Keratinocyte (primary cell): ENCODE measurements around the gene MCM3AP. TPM values are rescaled to one million over a fixed set of nuclear protein-coding genes. Genes with fewer than 3 reads are reported as not detected.
A peak's percentile ranks its signal among the peaks of the same experiment; 100 is the strongest.

Experiments used
- DNase-seq: peaks from one replicate; pipeline ENCODE4 v3.0.0-alpha.2; 2011; ENCODE audit warnings: low read depth, missing footprints, low spot score
- FAIRE-seq: peaks from 2 replicates; lab custom pipeline; 2011; peaks lifted over from hg19 to GRCh38; lab: Jason Lieb, UNC
- H2AFZ ChIP-seq: 2 replicates; pipeline ENCODE4 v1.6.0; 2012; ENCODE audit warnings: low read length, control low read depth, inconsistent platforms; ENCODE audit not compliant: control insufficient read depth
- H3K27ac ChIP-seq: 2 replicates; pipeline ENCODE4 v1.5.1; 2011; ENCODE audit warnings: low read length; ENCODE audit not compliant: control insufficient read depth, insufficient read depth
- H3K27me3 ChIP-seq: 3 replicates; pipeline ENCODE4 v1.6.0; 2011; ENCODE audit warnings: low read length; ENCODE audit not compliant: control insufficient read depth, insufficient read depth; ENCODE audit errors: extremely low read depth
- H3K36me3 ChIP-seq, 2 experiments: 2 replicates in 1 of 2; 3 replicates in 1 of 2; pipeline ENCODE4 v1.5.1; 2011; ENCODE audit warnings: low read length in 2 of 2, mild to moderate bottlenecking in 1 of 2; ENCODE audit not compliant: control insufficient read depth in 2 of 2, insufficient read depth in 2 of 2; ENCODE audit errors: extremely low read depth in 1 of 2
- H3K4me1 ChIP-seq: 3 replicates; pipeline ENCODE4 v1.5.1; 2011; ENCODE audit warnings: low read length; ENCODE audit not compliant: control insufficient read depth, insufficient read depth; ENCODE audit errors: extremely low read depth
- H3K4me2 ChIP-seq: 3 replicates; pipeline ENCODE4 v1.6.0; 2011; ENCODE audit warnings: low read depth, low read length; ENCODE audit not compliant: control insufficient read depth, insufficient read depth; ENCODE audit errors: extremely low read depth
- H3K4me3 ChIP-seq, 3 experiments: fragments of 200-600 bp in 1 of 3; sonication (generic) in 1 of 3; 2 replicates in 2 of 3; 3 replicates in 1 of 3; pipeline ENCODE4 v1.5.1; 2011 to 2016; ENCODE audit warnings: low read length in 3 of 3, mild to moderate bottlenecking in 3 of 3, control low read depth in 2 of 3, inconsistent platforms in 1 of 3, low read depth in 1 of 3, mixed read lengths in 1 of 3, mixed run types in 1 of 3, moderate library complexity in 1 of 3; ENCODE audit not compliant: control insufficient read depth in 2 of 3, insufficient read depth in 2 of 3; ENCODE audit errors: extremely low read depth in 1 of 3
- H3K79me2 ChIP-seq: 2 replicates; pipeline ENCODE4 v1.6.0; 2012; ENCODE audit warnings: low read length; ENCODE audit not compliant: control insufficient read depth, insufficient read depth
- H3K9ac ChIP-seq: 3 replicates; pipeline ENCODE4 v1.6.0; 2011; ENCODE audit warnings: low read length; ENCODE audit not compliant: control insufficient read depth, insufficient read depth; ENCODE audit errors: extremely low read depth
- H3K9me1 ChIP-seq: 3 replicates; pipeline ENCODE4 v1.6.0; 2011; ENCODE audit warnings: low read length; ENCODE audit not compliant: control insufficient read depth, insufficient read depth; ENCODE audit errors: extremely low read depth
- H3K9me3 ChIP-seq: 2 replicates; pipeline ENCODE4 v1.5.1; 2012; ENCODE audit warnings: low read depth, low read length; ENCODE audit not compliant: control insufficient read depth
- H4K20me1 ChIP-seq: 3 replicates; pipeline ENCODE4 v1.6.0; 2011; ENCODE audit warnings: low read length; ENCODE audit not compliant: control insufficient read depth, insufficient read depth; ENCODE audit errors: extremely low read depth
- CTCF ChIP-seq, 3 experiments: IDR thresholded peaks in 1 of 3; conservative IDR thresholded peaks in 1 of 3; optimal IDR thresholded peaks in 1 of 3; 2 replicates in 2 of 3; 3 replicates in 1 of 3; pipeline versions ENCODE3 to v1.5.1; 2011; ENCODE audit warnings: low read length in 3 of 3, mild to moderate bottlenecking in 3 of 3, moderate library complexity in 2 of 3, control low read depth in 1 of 3, inconsistent platforms in 1 of 3; ENCODE audit not compliant: insufficient read depth in 2 of 3; ENCODE audit errors: extremely low read depth in 1 of 3
- EZH2 ChIP-seq: IDR thresholded peaks from one replicate; pipeline ENCODE4 v1.6.1; 2012; ENCODE audit warnings: inconsistent platforms, mild to moderate bottlenecking, low read length, moderate library complexity
- dilution Hi-C: fragments of 300-500 bp; cut with MboI; formaldehyde crosslinking; loops from one replicate; pipeline ENCODE4 v1.7.0; 2020; ENCODE audit warnings: low sequenced_read_pairs; ENCODE audit not compliant: extremely low pct_ligation_motif_present
- polyA plus RNA-seq, 5 experiments: library from polyadenylated mRNA; depleted of rRNA in 3 of 5; stranded (reverse) in 3 of 5; stranded (forward) in 1 of 5; unstranded in 1 of 5; fragments of >200 nt; gene quantifications; 1 replicate in 1 of 5; 2 replicates in 3 of 5; 3 replicates in 1 of 5; pipeline versions ENCODE4 v1.2.1 to v1.2.3, GENCODE V29; 2011 to 2012; ENCODE audit warnings: missing spikeins in 2 of 5, low read depth in 1 of 5, low replicate concordance in 1 of 5

The MCM3AP gene
- polyA plus RNA-seq, 1 donor (not counting 4 experiments of a cell fraction or from before 2014, with no cell fraction given): 34.3 TPM

- Histone ChIP-seq H3K9me3 (no peaks in the 10 kb centered on the region), H3K9me1 (no peaks in the 10 kb centered on the region), H3K9ac (no peak overlapping the region), H3K4me1 (no peaks in the 10 kb centered on the region), H3K4me2 (no peak overlapping the region), H4K20me1 (no peaks in the 10 kb centered on the region), H3K27me3 (no peaks in the 10 kb centered on the region), H3K27ac (no peak overlapping the region), H3K4me3 (no peak overlapping the region), H2AFZ (no peak overlapping the region), H3K36me3 (peaks cover 0 to 8% of the 10 kb centered on the region in 2 experiments), H3K79me2 (no peaks in the 10 kb centered on the region)
- DNase-seq (no peak), FAIRE-seq (no peak)
- dilution Hi-C loops: no loop called here
- TF ChIP-seq CTCF (optimal IDR thresholded peaks at IDR 0.05 in 1 of 3, IDR thresholded peaks at IDR 0.05 in 1 of 3, conservative IDR thresholded peaks at IDR 0.05 in 1 of 3; ENCODE audit: extremely low read depth in 1 of 3, insufficient read depth in 2 of 3, low read length in 3 of 3): no peak
- no peak for TF ChIP-seq EZH2
These were observed 13.8 kb upstream of the MCM3AP start for GRCh38 chr21:46299167-46299566.

- Histone ChIP-seq H3K9me1 (no peaks in the 10 kb centered on the region), H3K36me3 (peaks cover 0 to 8% of the 10 kb centered on the region in 2 experiments), H3K9ac (peak overlapping the region; percentile 60), H3K4me1 (no peaks in the 10 kb centered on the region), H3K27ac (no peak overlapping the region), H3K27me3 (no peaks in the 10 kb centered on the region), H3K9me3 (no peaks in the 10 kb centered on the region), H3K4me3 (peak overlapping the region in 2 of 3 experiments; percentile 31 to 38), H3K4me2 (peak overlapping the region; percentile 58), H3K79me2 (no peaks in the 10 kb centered on the region), H2AFZ (peak overlapping the region; percentile 22), H4K20me1 (no peaks in the 10 kb centered on the region)
- dilution Hi-C loops: no loop called here
- FAIRE-seq (no peak), DNase-seq (no peak)
- TF ChIP-seq CTCF (optimal IDR thresholded peaks at IDR 0.05 in 1 of 3, IDR thresholded peaks at IDR 0.05 in 1 of 3, conservative IDR thresholded peaks at IDR 0.05 in 1 of 3; ENCODE audit: extremely low read depth in 1 of 3, insufficient read depth in 2 of 3, low read length in 3 of 3) (no peak), EZH2 (no peak)
These were observed 12.2 kb upstream of the MCM3AP start for GRCh38 chr21:46297338-46298271.
